HepG2 (cell line): Measurements from ENCODE around the gene RIPOR3. TPM values are rescaled to one million over a fixed set of nuclear protein-coding genes. Genes with fewer than 3 reads are reported as not detected.

Experiments
- ATAC-seq: fragments of 200-7000 bp; cut with Tn5 transposase; 3 replicates; pipeline ENCODE4 v1.9.1; 2020; ENCODE audit warnings: mild to moderate bottlenecking, moderate library complexity
- BruUV-seq: library from RNA; stranded (reverse); fragments of 400-500 nt; replicated peaks from 2 replicates; lab custom pipeline; 2021; lab: Mats Ljungman, UMichigan
- CTCF ChIA-PET: fragments of 300-600 bp; formaldehyde crosslinking; extraction: SDS; loops from one replicate; lab custom pipeline; 2021; ENCODE audit warnings: low total read pairs, inconsistent platforms, low intra/inter-chr PET ratio; lab: Yijun Ruan, JAX
- POLR2A ChIA-PET: fragments of 350-600 bp; sonication (Branson Sonifier 250); formaldehyde crosslinking; loops from one replicate; lab custom pipeline; 2020; ENCODE audit warnings: antibody characterized with exemption, inconsistent platforms; lab: Yijun Ruan, JAX
- DNase-seq: peaks from one replicate; pipeline ENCODE4 v3.0.0-alpha.2; 2015; ENCODE audit warnings: low spot score
- FAIRE-seq: peaks from 3 replicates; lab custom pipeline; 2011; peaks lifted over from hg19 to GRCh38; lab: Jason Lieb, UNC
- H2AFZ ChIP-seq: one replicate; pipeline ENCODE4 v1.6.1; 2011; ENCODE audit warnings: low read length, inconsistent platforms
- H3K27ac ChIP-seq: fragments of 300-600 bp; 3 replicates; pipeline ENCODE4 v1.8.0; 2011; ENCODE audit warnings: mixed run types, mild to moderate bottlenecking, mixed read lengths, low read length, inconsistent platforms; ENCODE audit not compliant: insufficient read depth; ENCODE audit errors: extremely low read length
- H3K27me3 ChIP-seq, 2 experiments: fragments of 200-600 bp in 1 of 2; 2 replicates in 1 of 2; 3 replicates in 1 of 2; pipeline versions ENCODE4 v1.6.0 to v1.8.0; 2011; ENCODE audit warnings: low read length in 2 of 2, mild to moderate bottlenecking in 2 of 2, moderate library complexity in 2 of 2, inconsistent platforms in 1 of 2; ENCODE audit not compliant: insufficient read depth in 2 of 2, control insufficient read depth in 1 of 2
- H3K36me3 ChIP-seq, 2 experiments: fragments of 200-600 bp in 1 of 2; replicated peaks in 1 of 2; 2 replicates in 1 of 2; 3 replicates in 1 of 2; pipeline versions ENCODE4 v1.5.1 to v1.8.0; 2011; ENCODE audit warnings: low read length in 2 of 2, inconsistent platforms in 1 of 2; ENCODE audit not compliant: insufficient read depth in 2 of 2, control insufficient read depth in 1 of 2
- H3K4me1 ChIP-seq: 2 replicates; pipeline ENCODE4 v1.5.1; 2012; ENCODE audit warnings: low read length, inconsistent platforms; ENCODE audit not compliant: insufficient read depth
- H3K4me2 ChIP-seq: 2 replicates; pipeline ENCODE4 v1.6.0; 2011; ENCODE audit warnings: low read depth, low read length, inconsistent platforms
- H3K4me3 ChIP-seq, 3 experiments: fragments of 200-600 bp in 1 of 3; sonication (generic), shearing (Covaris generic) in 1 of 3; replicated peaks in 1 of 3; 2 replicates each; pipeline ENCODE4 v1.5.1; 2011 to 2016; ENCODE audit warnings: low read length in 3 of 3, inconsistent platforms in 2 of 3, low read depth in 2 of 3, mild to moderate bottlenecking in 2 of 3, control low read depth in 1 of 3, mixed read lengths in 1 of 3; ENCODE audit not compliant: insufficient read depth in 1 of 3
- H3K79me2 ChIP-seq: one replicate; pipeline ENCODE4 v1.6.1; 2011; ENCODE audit warnings: low read length, inconsistent platforms; ENCODE audit not compliant: insufficient read depth
- H3K9ac ChIP-seq: 2 replicates; pipeline ENCODE4 v1.6.0; 2011; ENCODE audit warnings: mild to moderate bottlenecking, low read depth, low read length, inconsistent platforms; ENCODE audit not compliant: insufficient read depth
- H3K9me3 ChIP-seq: 2 replicates; pipeline ENCODE4 v1.5.1; 2012; ENCODE audit warnings: mild to moderate bottlenecking, low read length
- H4K20me1 ChIP-seq: 2 replicates; pipeline ENCODE4 v1.6.0; 2011; ENCODE audit warnings: inconsistent platforms, mild to moderate bottlenecking, low read length, moderate library complexity; ENCODE audit not compliant: insufficient read depth
- CBX5 ChIP-seq: sonication (generic); formaldehyde crosslinking; IDR thresholded peaks from 2 replicates; pipeline ENCODE4 v1.4.0; 2020; ENCODE audit warnings: missing genetic modification reagents, borderline replicate concordance
- DMAP1 ChIP-seq: IDR thresholded peaks from 2 replicates; pipeline ENCODE4 v1.6.1; 2016
- FOSL2 ChIP-seq: sonication (generic); formaldehyde crosslinking; IDR thresholded peaks from 2 replicates; pipeline ENCODE4 v1.4.0; 2020; ENCODE audit warnings: missing genetic modification reagents
- FOXK2 ChIP-seq: fragments of 450-650 bp; IDR thresholded peaks from 2 replicates; pipeline ENCODE4 v1.6.1; 2016
- KMT2A ChIP-seq: sonication (generic); formaldehyde crosslinking; IDR thresholded peaks from 2 replicates; pipeline ENCODE4 v1.4.0; 2020; ENCODE audit warnings: missing genetic modification reagents
- NFIC ChIP-seq: IDR thresholded peaks from 2 replicates; pipeline ENCODE4 v1.6.1; 2012; ENCODE audit warnings: mild to moderate bottlenecking, low read length, inconsistent platforms
- POLR2AphosphoS5 ChIP-seq: IDR thresholded peaks from 2 replicates; pipeline ENCODE4 v1.6.1; 2012; ENCODE audit warnings: low read depth, low read length
- RFXANK ChIP-seq: IDR thresholded peaks from 2 replicates; pipeline ENCODE4 v1.6.1; 2016
- TBP ChIP-seq: sonication (generic); formaldehyde crosslinking; IDR thresholded peaks from 2 replicates; pipeline ENCODE4 v1.5.0; 2020; ENCODE audit warnings: missing genetic modification reagents
- ZNF136 ChIP-seq: sonication (generic); formaldehyde crosslinking; IDR thresholded peaks from 2 replicates; pipeline ENCODE4 v1.8.1; 2022; ENCODE audit warnings: low read depth, mild to moderate bottlenecking, moderate library complexity, missing genetic modification reagents
- ZNF180 ChIP-seq: sonication (generic); formaldehyde crosslinking; IDR thresholded peaks from 2 replicates; pipeline ENCODE4 v1.4.0; 2020; ENCODE audit warnings: low read depth, missing genetic modification reagents, borderline replicate concordance
- ZNF207 ChIP-seq: fragments of 450-650 bp; IDR thresholded peaks from 2 replicates; pipeline ENCODE4 v1.6.1; 2016; ENCODE audit warnings: antibody characterized with exemption, borderline replicate concordance
- ZNF547 ChIP-seq: sonication (generic); formaldehyde crosslinking; IDR thresholded peaks from 2 replicates; pipeline ENCODE4 v1.5.1; 2020; ENCODE audit warnings: mild to moderate bottlenecking, missing genetic modification reagents
- ZNF652 ChIP-seq: IDR thresholded peaks from 2 replicates; pipeline ENCODE4 v1.6.1; 2016; ENCODE audit warnings: low read depth, borderline replicate concordance
- ZNF761 ChIP-seq: sonication (generic); formaldehyde crosslinking; conservative IDR thresholded peaks from 2 replicates; pipeline ENCODE4 v1.4.0; 2020; ENCODE audit warnings: mild to moderate bottlenecking, missing genetic modification reagents
- ZNF800 ChIP-seq: sonication (generic); formaldehyde crosslinking; IDR thresholded peaks from 2 replicates; pipeline ENCODE4 v1.4.0; 2020; ENCODE audit warnings: missing genetic modification reagents
- WGBS: methylation state at CpG from one replicate; pipeline ENCODE4 v1.1.6; 2017; ENCODE audit warnings: low lambda C conversion rate; 5-methylcytosine and 5-hydroxymethylcytosine counted together
- in situ Hi-C: cut with HindIII; loops from 2 replicates; pipeline ENCODE4 v1.10.0; 2017; ENCODE audit warnings: low pct_unique_long_range_greater_than_20kb; ENCODE audit not compliant: extremely low pct_ligation_motif_present
- intact Hi-C: fragments of 100-400 bp; cut with micrococcal nuclease; formaldehyde crosslinking; loops from one replicate; pipeline ENCODE4 v1.10.0; 2022; ENCODE audit not compliant: unreplicated experiment
- polyA plus RNA-seq, 8 experiments: library from polyadenylated mRNA; depleted of rRNA in 3 of 8; stranded (reverse) in 7 of 8; unstranded in 1 of 8; fragments of >200 nt; fragmentation: Illumina TruSeq in 4 of 8; extraction: Trizol in 4 of 8; gene quantifications; 2 replicates each; pipeline versions ENCODE4 v1.2.1 to v1.2.3, GENCODE V29; 2011 to 2016; ENCODE audit warnings: low read depth in 4 of 8, missing spikeins in 1 of 8, mixed read lengths in 1 of 8; ENCODE audit not compliant: insufficient read depth in 1 of 8
- total RNA-seq, 5 experiments: library from RNA; depleted of rRNA; stranded (reverse); fragments of >200 nt; fragmentation: Illumina TruSeq; extraction: Trizol; gene quantifications; 2 replicates each; pipeline ENCODE4 v1.2.3, GENCODE V29; 2016; ENCODE audit warnings: low read depth in 1 of 5
- TF ChIP-seq, protein P1 (sequence below), 2 experiments: fragments of 450-650 bp in 1 of 2; sonication (generic) in 1 of 2; formaldehyde crosslinking; IDR thresholded peaks; 2 replicates each; pipeline versions ENCODE4 v1.5.0 to v1.8.0; 2020 to 2022; ENCODE audit warnings: mild to moderate bottlenecking in 1 of 2, missing genetic modification reagents in 1 of 2
- TF ChIP-seq, protein P2 (sequence below): sonication (generic); formaldehyde crosslinking; IDR thresholded peaks from 2 replicates; pipeline ENCODE4 v1.4.0; 2020; ENCODE audit warnings: missing genetic modification reagents
- TF ChIP-seq, protein P3 (sequence below): sonication (generic); formaldehyde crosslinking; IDR thresholded peaks from 2 replicates; pipeline ENCODE4; 2020; ENCODE audit warnings: missing genetic modification reagents, mild to moderate bottlenecking, borderline replicate concordance
- TF ChIP-seq, protein P4 (sequence below): sonication (generic); formaldehyde crosslinking; IDR thresholded peaks from 2 replicates; pipeline ENCODE4 v1.4.0; 2020; ENCODE audit warnings: missing genetic modification reagents

The RIPOR3 gene
- total and polyA plus RNA-seq, 2 of the 13 experiments (the other 11 are each of a cell fraction or from before 2014, with no cell fraction given): 0.18 TPM; not detected in 1

DNA sequence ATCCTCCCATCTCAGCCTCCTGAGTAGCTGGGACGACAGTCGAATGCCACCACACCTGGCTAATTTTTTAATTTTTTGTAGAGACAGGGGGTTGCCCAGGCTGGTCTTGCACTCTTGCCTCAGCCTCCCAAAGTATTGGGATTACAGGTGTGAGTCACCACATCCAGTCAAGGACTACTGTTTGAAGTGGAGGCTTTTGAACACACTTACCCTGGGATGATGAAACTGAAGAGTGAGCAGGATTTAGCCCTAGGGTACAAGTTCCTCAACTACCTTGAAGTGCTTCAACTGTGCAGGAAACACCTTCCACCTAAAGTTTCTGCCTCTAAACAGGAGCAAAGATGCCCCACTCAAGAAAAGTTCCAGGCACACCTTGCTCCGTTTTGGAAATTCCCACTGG lies 24.4 kb upstream of the RIPOR3 start:
- H4K20me1 ChIP-seq: no peaks in the 10 kb centered on the region
- no peaks in the 10 kb centered on the region for H3K79me2 ChIP-seq
- in situ Hi-C loops: no loop called here
- H3K9me3 ChIP-seq: no peaks in the 10 kb centered on the region
- H3K27me3 ChIP-seq: 0 out of 5 replicates have a peak, but pooled peaks cover 0 to 2% of the 10 kb centered on the region in 2 experiments
- ChIA-PET CTCF (no interaction called here), POLR2A (interaction anchor here (0.7 kb wide), 1 partner anchor 9 kb away, joined by 3 read pairs; no protein-coding TSS in a partner anchor)
- FAIRE-seq (no peak), DNase-seq (no peak), ATAC-seq (no peak)
- H3K4me1 ChIP-seq: peaks cover 35% of the 10 kb centered on the region
- H3K27ac ChIP-seq: no peak overlapping the region
- no peak overlapping the region for H3K4me3 ChIP-seq
- H3K36me3 ChIP-seq: no peaks in the 10 kb centered on the region
- H3K4me2 ChIP-seq: no peak overlapping the region
- no TSS peak for BruUV-seq
- intact Hi-C loops: no loop called here
- 38% methylated on average over 3 of the region's 3 CpGs for whole genome bisulfite sequencing
- H2AFZ ChIP-seq: no peak overlapping the region
- no peak overlapping the region for H3K9ac ChIP-seq
- peak; percentile 41; the same call in 1 of the 2 replicates for TF ChIP-seq ZNF547
- no peak for TF ChIP-seq KMT2A (CRISPR knock-in tag)
- no peak for TF ChIP-seq RFXANK (CRISPR knock-in tag)
- TF ChIP-seq ZNF207: no peak
- no peak for TF ChIP-seq ZNF652 (CRISPR knock-in tag)
- TF ChIP-seq, protein P1, sequence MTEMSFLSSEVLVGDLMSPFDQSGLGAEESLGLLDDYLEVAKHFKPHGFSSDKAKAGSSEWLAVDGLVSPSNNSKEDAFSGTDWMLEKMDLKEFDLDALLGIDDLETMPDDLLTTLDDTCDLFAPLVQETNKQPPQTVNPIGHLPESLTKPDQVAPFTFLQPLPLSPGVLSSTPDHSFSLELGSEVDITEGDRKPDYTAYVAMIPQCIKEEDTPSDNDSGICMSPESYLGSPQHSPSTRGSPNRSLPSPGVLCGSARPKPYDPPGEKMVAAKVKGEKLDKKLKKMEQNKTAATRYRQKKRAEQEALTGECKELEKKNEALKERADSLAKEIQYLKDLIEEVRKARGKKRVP (CRISPR knock-in tag; IDR thresholded peaks at IDR 0.05): 0 out of 4 replicates have a peak, but pooled peaks of 1 of the 2 experiments have one; percentile 53
- TF ChIP-seq, protein P2, sequence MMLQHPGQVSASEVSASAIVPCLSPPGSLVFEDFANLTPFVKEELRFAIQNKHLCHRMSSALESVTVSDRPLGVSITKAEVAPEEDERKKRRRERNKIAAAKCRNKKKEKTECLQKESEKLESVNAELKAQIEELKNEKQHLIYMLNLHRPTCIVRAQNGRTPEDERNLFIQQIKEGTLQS (CRISPR knock-in tag): 0 out of 2 replicates have a peak, but pooled peaks have one; percentile 20
- TF ChIP-seq TBP (CRISPR knock-in tag): no peak
- TF ChIP-seq NFIC: no peak
- no peak for TF ChIP-seq DMAP1 (CRISPR knock-in tag)
- no peak for TF ChIP-seq FOXK2
- TF ChIP-seq FOSL2 (CRISPR knock-in tag): peak; percentile 91
- TF ChIP-seq POLR2AphosphoS5: no peak
- no peak for TF ChIP-seq CBX5
- TF ChIP-seq, protein P3, sequence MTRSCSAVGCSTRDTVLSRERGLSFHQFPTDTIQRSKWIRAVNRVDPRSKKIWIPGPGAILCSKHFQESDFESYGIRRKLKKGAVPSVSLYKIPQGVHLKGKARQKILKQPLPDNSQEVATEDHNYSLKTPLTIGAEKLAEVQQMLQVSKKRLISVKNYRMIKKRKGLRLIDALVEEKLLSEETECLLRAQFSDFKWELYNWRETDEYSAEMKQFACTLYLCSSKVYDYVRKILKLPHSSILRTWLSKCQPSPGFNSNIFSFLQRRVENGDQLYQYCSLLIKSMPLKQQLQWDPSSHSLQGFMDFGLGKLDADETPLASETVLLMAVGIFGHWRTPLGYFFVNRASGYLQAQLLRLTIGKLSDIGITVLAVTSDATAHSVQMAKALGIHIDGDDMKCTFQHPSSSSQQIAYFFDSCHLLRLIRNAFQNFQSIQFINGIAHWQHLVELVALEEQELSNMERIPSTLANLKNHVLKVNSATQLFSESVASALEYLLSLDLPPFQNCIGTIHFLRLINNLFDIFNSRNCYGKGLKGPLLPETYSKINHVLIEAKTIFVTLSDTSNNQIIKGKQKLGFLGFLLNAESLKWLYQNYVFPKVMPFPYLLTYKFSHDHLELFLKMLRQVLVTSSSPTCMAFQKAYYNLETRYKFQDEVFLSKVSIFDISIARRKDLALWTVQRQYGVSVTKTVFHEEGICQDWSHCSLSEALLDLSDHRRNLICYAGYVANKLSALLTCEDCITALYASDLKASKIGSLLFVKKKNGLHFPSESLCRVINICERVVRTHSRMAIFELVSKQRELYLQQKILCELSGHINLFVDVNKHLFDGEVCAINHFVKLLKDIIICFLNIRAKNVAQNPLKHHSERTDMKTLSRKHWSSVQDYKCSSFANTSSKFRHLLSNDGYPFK (CRISPR knock-in tag): no peak
- TF ChIP-seq ZNF800 (CRISPR knock-in tag): no peak
- TF ChIP-seq ZNF136 (CRISPR knock-in tag): no peak
- TF ChIP-seq, protein P4, sequence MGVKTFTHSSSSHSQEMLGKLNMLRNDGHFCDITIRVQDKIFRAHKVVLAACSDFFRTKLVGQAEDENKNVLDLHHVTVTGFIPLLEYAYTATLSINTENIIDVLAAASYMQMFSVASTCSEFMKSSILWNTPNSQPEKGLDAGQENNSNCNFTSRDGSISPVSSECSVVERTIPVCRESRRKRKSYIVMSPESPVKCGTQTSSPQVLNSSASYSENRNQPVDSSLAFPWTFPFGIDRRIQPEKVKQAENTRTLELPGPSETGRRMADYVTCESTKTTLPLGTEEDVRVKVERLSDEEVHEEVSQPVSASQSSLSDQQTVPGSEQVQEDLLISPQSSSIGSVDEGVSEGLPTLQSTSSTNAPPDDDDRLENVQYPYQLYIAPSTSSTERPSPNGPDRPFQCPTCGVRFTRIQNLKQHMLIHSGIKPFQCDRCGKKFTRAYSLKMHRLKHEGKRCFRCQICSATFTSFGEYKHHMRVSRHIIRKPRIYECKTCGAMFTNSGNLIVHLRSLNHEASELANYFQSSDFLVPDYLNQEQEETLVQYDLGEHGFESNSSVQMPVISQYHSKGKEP (CRISPR knock-in tag): no peak
- TF ChIP-seq ZNF180: no peak
- no peak for TF ChIP-seq ZNF761 (CRISPR knock-in tag)
